Measurements from ENCODE around the gene PAK1IP1.

GRCh38 chr6:10723567-10723881 lies 28.8 kb downstream of the PAK1IP1 start:
- TF ChIP-seq CTCF (IDR thresholded peaks at IDR 0.05) (no peak), YY1 (IDR thresholded peaks at IDR 0.05; ENCODE audit: low read depth) (no peak), SIN3A (IDR thresholded peaks at IDR 0.05; ENCODE audit: borderline replicate concordance, low read depth, low read length) (no peak), NFIC (IDR thresholded peaks at IDR 0.05; ENCODE audit: borderline replicate concordance) (no peak), USF2 (IDR thresholded peaks at IDR 0.05; ENCODE audit: borderline replicate concordance, low read depth, low read length) (no peak), JUND (IDR thresholded peaks at IDR 0.05) (no peak), SMC3 (IDR thresholded peaks at IDR 0.05; ENCODE audit: low read depth, low read length) (no peak)
- TF ChIP-seq, protein P1, sequence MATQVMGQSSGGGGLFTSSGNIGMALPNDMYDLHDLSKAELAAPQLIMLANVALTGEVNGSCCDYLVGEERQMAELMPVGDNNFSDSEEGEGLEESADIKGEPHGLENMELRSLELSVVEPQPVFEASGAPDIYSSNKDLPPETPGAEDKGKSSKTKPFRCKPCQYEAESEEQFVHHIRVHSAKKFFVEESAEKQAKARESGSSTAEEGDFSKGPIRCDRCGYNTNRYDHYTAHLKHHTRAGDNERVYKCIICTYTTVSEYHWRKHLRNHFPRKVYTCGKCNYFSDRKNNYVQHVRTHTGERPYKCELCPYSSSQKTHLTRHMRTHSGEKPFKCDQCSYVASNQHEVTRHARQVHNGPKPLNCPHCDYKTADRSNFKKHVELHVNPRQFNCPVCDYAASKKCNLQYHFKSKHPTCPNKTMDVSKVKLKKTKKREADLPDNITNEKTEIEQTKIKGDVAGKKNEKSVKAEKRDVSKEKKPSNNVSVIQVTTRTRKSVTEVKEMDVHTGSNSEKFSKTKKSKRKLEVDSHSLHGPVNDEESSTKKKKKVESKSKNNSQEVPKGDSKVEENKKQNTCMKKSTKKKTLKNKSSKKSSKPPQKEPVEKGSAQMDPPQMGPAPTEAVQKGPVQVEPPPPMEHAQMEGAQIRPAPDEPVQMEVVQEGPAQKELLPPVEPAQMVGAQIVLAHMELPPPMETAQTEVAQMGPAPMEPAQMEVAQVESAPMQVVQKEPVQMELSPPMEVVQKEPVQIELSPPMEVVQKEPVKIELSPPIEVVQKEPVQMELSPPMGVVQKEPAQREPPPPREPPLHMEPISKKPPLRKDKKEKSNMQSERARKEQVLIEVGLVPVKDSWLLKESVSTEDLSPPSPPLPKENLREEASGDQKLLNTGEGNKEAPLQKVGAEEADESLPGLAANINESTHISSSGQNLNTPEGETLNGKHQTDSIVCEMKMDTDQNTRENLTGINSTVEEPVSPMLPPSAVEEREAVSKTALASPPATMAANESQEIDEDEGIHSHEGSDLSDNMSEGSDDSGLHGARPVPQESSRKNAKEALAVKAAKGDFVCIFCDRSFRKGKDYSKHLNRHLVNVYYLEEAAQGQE (IDR thresholded peaks at IDR 0.05; ENCODE audit: low read depth, low read length) = no peak
